IMR-90 (cell line): ENCODE data around the gene MROH2A. TPM values are rescaled to one million over a fixed set of nuclear protein-coding genes. Genes with fewer than 3 reads are reported as not detected.
A peak's percentile ranks its signal among the peaks of the same experiment; 100 is the strongest.

Experiments
- ATAC-seq: fragments of 200-7000 bp; cut with Tn5 transposase; 2 replicates; pipeline ENCODE4 v1.9.1; 2020; ENCODE audit warnings: low read depth, mild to moderate bottlenecking, moderate library complexity
- BruUV-seq: library from RNA; stranded (reverse); fragments of 400-500 nt; replicated peaks from 2 replicates; lab custom pipeline; 2021; lab: Mats Ljungman, UMichigan
- CTCF ChIA-PET: fragments of 300-600 bp; formaldehyde crosslinking; extraction: SDS; loops from one replicate; lab custom pipeline; 2021; ENCODE audit warnings: antibody characterized with exemption; lab: Yijun Ruan, JAX
- POLR2A ChIA-PET: fragments of 300-600 bp; sonication (Branson Sonifier 250); formaldehyde crosslinking; loops from one replicate; lab custom pipeline; 2022; ENCODE audit warnings: antibody characterized with exemption; ENCODE audit not compliant: unreplicated experiment; lab: Charles Lee
- DNase-seq: peaks from one replicate; pipeline ENCODE4 v3.0.0; 2013
- H2AFZ ChIP-seq: replicated peaks from 2 replicates; pipeline ENCODE3; 2013; ENCODE audit warnings: low read length, mild to moderate bottlenecking; ENCODE audit not compliant: poor library complexity
- H2AK5ac ChIP-seq: 2 replicates; pipeline ENCODE4 v1.6.1; 2013; ENCODE audit warnings: low read depth, low read length, inconsistent platforms
- H2AK9ac ChIP-seq: replicated peaks from 2 replicates; pipeline ENCODE3; 2013; ENCODE audit warnings: mild to moderate bottlenecking, low read depth, low read length, moderate library complexity; ENCODE audit not compliant: poor library complexity
- H2BK120ac ChIP-seq: 2 replicates; pipeline ENCODE4 v1.6.1; 2013; ENCODE audit warnings: low read depth, low read length, inconsistent platforms
- H2BK15ac ChIP-seq: 3 replicates; pipeline ENCODE4 v1.6.1; 2013; ENCODE audit warnings: low read depth, low read length, inconsistent platforms
- H2BK20ac ChIP-seq: 2 replicates; pipeline ENCODE4 v1.6.1; 2013; ENCODE audit warnings: low read depth, mild to moderate bottlenecking, inconsistent platforms, low read length, moderate library complexity
- H2BK5ac ChIP-seq: 2 replicates; pipeline ENCODE4 v1.6.1; 2013; ENCODE audit warnings: mild to moderate bottlenecking, low read depth, low read length, inconsistent platforms; ENCODE audit not compliant: poor library complexity, severe bottlenecking
- H3K14ac ChIP-seq: replicated peaks from 2 replicates; pipeline ENCODE4 v1.6.1; 2013; ENCODE audit warnings: low read depth, low read length, inconsistent platforms
- H3K18ac ChIP-seq: 2 replicates; pipeline ENCODE4 v1.6.1; 2013; ENCODE audit warnings: low read depth, low read length, control low read depth
- H3K23ac ChIP-seq: 2 replicates; pipeline ENCODE4 v1.6.1; 2013; ENCODE audit warnings: low read depth, low read length, inconsistent platforms
- H3K27ac ChIP-seq: 2 replicates; pipeline ENCODE4 v1.5.1; 2013; ENCODE audit warnings: mild to moderate bottlenecking, control low read depth, low read length; ENCODE audit not compliant: insufficient read depth
- H3K27me3 ChIP-seq: 2 replicates; pipeline ENCODE4 v1.6.1; 2013; ENCODE audit warnings: low read length; ENCODE audit not compliant: control insufficient read depth, insufficient read depth
- H3K36me3 ChIP-seq: 2 replicates; pipeline ENCODE4 v1.6.1; 2013; ENCODE audit warnings: low read length, mixed read lengths; ENCODE audit not compliant: control insufficient read depth, insufficient read depth
- H3K4ac ChIP-seq: 2 replicates; pipeline ENCODE4 v1.6.1; 2013; ENCODE audit warnings: low read depth, low read length, inconsistent platforms
- H3K4me1 ChIP-seq: 2 replicates; pipeline ENCODE4 v1.6.1; 2013; ENCODE audit warnings: low read length, mixed read lengths; ENCODE audit not compliant: control insufficient read depth, insufficient read depth
- H3K4me2 ChIP-seq: 2 replicates; pipeline ENCODE4 v1.6.1; 2013; ENCODE audit warnings: low read depth, mild to moderate bottlenecking, control low read depth, low read length, moderate library complexity
- H3K4me3 ChIP-seq: 2 replicates; pipeline ENCODE4 v1.5.1; 2013; ENCODE audit warnings: low read depth, mild to moderate bottlenecking, control low read depth, low read length, moderate library complexity; ENCODE audit not compliant: insufficient read depth
- H3K56ac ChIP-seq: 2 replicates; pipeline ENCODE4 v1.6.1; 2013; ENCODE audit warnings: low read length, inconsistent platforms; ENCODE audit not compliant: insufficient read depth; ENCODE audit errors: extremely low read depth
- H3K79me1 ChIP-seq, 2 experiments: 2 replicates each; pipeline ENCODE4 v1.6.1; 2013; ENCODE audit warnings: low read length in 2 of 2, inconsistent platforms in 1 of 2, low read depth in 1 of 2
- H3K9ac ChIP-seq: 2 replicates; pipeline ENCODE4 v1.6.1; 2013; ENCODE audit warnings: low read depth, low read length, control low read depth
- H3K9me1 ChIP-seq: 2 replicates; pipeline ENCODE4 v1.6.1; 2013; ENCODE audit warnings: low read length, inconsistent platforms; ENCODE audit not compliant: insufficient read depth
- H3K9me3 ChIP-seq: 2 replicates; pipeline ENCODE4 v1.6.1; 2013; ENCODE audit warnings: low read length; ENCODE audit not compliant: control insufficient read depth, insufficient read depth
- H4K20me1 ChIP-seq: 2 replicates; pipeline ENCODE4 v1.6.1; 2013; ENCODE audit warnings: low read length, inconsistent platforms; ENCODE audit not compliant: insufficient read depth
- H4K5ac ChIP-seq: 2 replicates; pipeline ENCODE4 v1.6.1; 2013; ENCODE audit warnings: mild to moderate bottlenecking, low read depth, low read length, control low read depth
- H4K8ac ChIP-seq, 2 experiments: 2 replicates each; pipeline ENCODE4 v1.6.1; 2013; ENCODE audit warnings: low read depth in 2 of 2, low read length in 2 of 2, control low read depth in 1 of 2, inconsistent platforms in 1 of 2
- H4K91ac ChIP-seq: 2 replicates; pipeline ENCODE4 v1.6.1; 2013; ENCODE audit warnings: low read depth, low read length, inconsistent platforms; ENCODE audit not compliant: insufficient read depth
- CTCF ChIP-seq: conservative IDR thresholded peaks from 2 replicates; pipeline ENCODE4 v1.5.1; 2012; ENCODE audit warnings: mild to moderate bottlenecking, low read depth, low read length, improper control_type of control experiment
- ELK1 ChIP-seq: fragments of 150-350 bp; IDR thresholded peaks from 2 replicates; pipeline ENCODE4 v1.6.1; 2016; ENCODE audit warnings: low read depth, mild to moderate bottlenecking, low read length, moderate library complexity, borderline replicate concordance
- MXI1 ChIP-seq: IDR thresholded peaks from 2 replicates; pipeline ENCODE4 v1.6.1; 2012; ENCODE audit warnings: low read depth, mild to moderate bottlenecking, low read length, moderate library complexity, borderline replicate concordance
- NFE2L2 ChIP-seq: fragments of 150-350 bp; IDR thresholded peaks from 2 replicates; pipeline ENCODE4 v1.6.1; 2016; ENCODE audit warnings: low read depth, mild to moderate bottlenecking, low read length
- RAD21 ChIP-seq: IDR thresholded peaks from 2 replicates; pipeline ENCODE4 v1.6.1; 2012; ENCODE audit warnings: low read length, improper control_type of control experiment
- RFX5 ChIP-seq: IDR thresholded peaks from 2 replicates; pipeline ENCODE4 v1.8.0; 2012; ENCODE audit warnings: low read depth, mild to moderate bottlenecking, low read length, moderate library complexity
- SMC3 ChIP-seq: fragments of 150-350 bp; IDR thresholded peaks from 2 replicates; pipeline ENCODE4 v1.6.1; 2016; ENCODE audit warnings: low read depth, mild to moderate bottlenecking, antibody characterized with exemption, low read length, moderate library complexity
- WGBS, 2 experiments: methylation state at CpG; one replicate each; pipeline versions ENCODE4 v1.1.5 to v1.1.7; 2013; ENCODE audit warnings: missing lambda C conversion rate in 2 of 2; ENCODE audit not compliant: insufficient read length in 1 of 2; ENCODE audit errors: extremely low coverage in 2 of 2; 5-methylcytosine and 5-hydroxymethylcytosine counted together
- dilution Hi-C: fragments of 300-500 bp; cut with HindIII; formaldehyde crosslinking; loops from one replicate; pipeline ENCODE4 v1.14.3; 2018; ENCODE audit warnings: low sequenced_read_pairs; ENCODE audit not compliant: unreplicated experiment
- in situ Hi-C: fragments of 300-500 bp; cut with MboI; formaldehyde crosslinking; loops from 3 replicates; pipeline ENCODE4 v1.14.3; 2019; ENCODE audit warnings: low sequenced_read_pairs, inconsistent platforms, mixed read lengths
- intact Hi-C: fragments of 100-400 bp; cut with micrococcal nuclease; formaldehyde crosslinking; loops from 2 replicates; pipeline ENCODE4 v1.10.0; 2022
- polyA plus RNA-seq, 3 experiments: library from polyadenylated mRNA; depleted of rRNA; stranded (reverse); fragments of >200 nt; gene quantifications; 2 replicates each; pipeline ENCODE4 v1.2.3, GENCODE V29; 2012; ENCODE audit warnings: low replicate concordance in 1 of 3
- total RNA-seq: library from RNA; depleted of rRNA; stranded (reverse); fragments of >200 nt; gene quantifications from 2 replicates; pipeline ENCODE4 v1.2.3, GENCODE V29; 2012

The MROH2A gene
- total and polyA plus RNA-seq, 2 of the 4 experiments (the other 2 are of a cell fraction) = not detected

GRCh38 chr2:233793465-233794127 is 15.5 kb downstream of the MROH2A start:
- Histone ChIP-seq H4K20me1 (no peaks in the 10 kb centered on the region), H2AK5ac (no peak overlapping the region), H3K9me1 (no peaks in the 10 kb centered on the region), H2BK15ac (no peak overlapping the region), H3K4me1 (no peaks in the 10 kb centered on the region), H2AK9ac (no peak overlapping the region), H3K56ac (no peak overlapping the region), H4K8ac (no peak overlapping the region), H3K14ac (no peak overlapping the region), H3K9me3 (no peaks in the 10 kb centered on the region), H3K79me1 (no peaks in the 10 kb centered on the region), H3K23ac (no peak overlapping the region), H3K27ac (no peak overlapping the region), H2BK5ac (no peak overlapping the region), H3K36me3 (no peaks in the 10 kb centered on the region), H2AFZ (peak overlapping the region; percentile 26), H3K18ac (no peak overlapping the region), H3K4me2 (no peak overlapping the region), H2BK20ac (no peak overlapping the region), H4K91ac (no peak overlapping the region), H3K9ac (no peak overlapping the region), H3K27me3 (peaks cover 10% of the 10 kb centered on the region), H2BK120ac (no peak overlapping the region), H3K4ac (no peak overlapping the region), H3K4me3 (no peak overlapping the region), H4K5ac (no peak overlapping the region)
- ATAC-seq (no peak), DNase-seq (no peak)
- intact Hi-C loops (no loop called here), in situ Hi-C loops (no loop called here), dilution Hi-C loops (no loop called here)
- WGBS, 2 experiments = 71% methylated on average over 5 of the region's 18 CpGs; no CpG with 5 or more reads in 1 of the 2 experiments
- TF ChIP-seq RFX5 = no peak
- TF ChIP-seq RAD21 = no peak
- no peak for TF ChIP-seq NFE2L2
- TF ChIP-seq SMC3 = no peak
- no peak for TF ChIP-seq CTCF
- TF ChIP-seq MXI1 = no peak
- TF ChIP-seq ELK1 = no peak
- POLR2A ChIA-PET = no interaction called here
- CTCF ChIA-PET = no interaction called here
- no TSS peak for BruUV-seq
